ENCODE results near the gene SPAG17. TPM values are rescaled to one million over a fixed set of nuclear protein-coding genes. Genes with fewer than 3 reads are reported as not detected.

SPAG17 gene
- total RNA-seq, 2 experiments from 2014 or later, result not detected

DNA sequence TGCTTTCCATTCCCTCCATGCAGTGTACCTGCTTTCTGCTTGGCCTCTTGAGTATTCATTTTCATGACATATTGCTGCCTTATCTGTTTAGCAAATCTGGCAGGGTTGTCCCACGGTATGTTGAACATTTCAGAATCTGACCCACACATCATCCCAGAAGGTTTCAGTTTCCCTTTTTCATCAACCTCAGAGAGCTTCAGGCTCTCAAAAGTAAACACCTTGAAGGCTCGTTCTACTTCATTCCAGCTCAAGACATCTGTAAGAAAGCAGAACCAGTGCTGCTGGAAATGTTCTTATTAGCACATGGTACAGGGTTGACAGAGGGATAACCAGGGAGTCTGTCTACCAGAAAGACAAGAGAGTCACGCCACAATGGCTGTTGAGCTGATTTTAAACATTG lies 103.6 kb downstream of the SPAG17 start:
- no peaks in the 10 kb centered on the region for H3K79me2 ChIP-seq (ENCODE audit: insufficient read depth, low read depth, low read length)
- no peak for TF ChIP-seq EZH2phosphoT487 (IDR thresholded peaks at IDR 0.05; ENCODE audit: borderline replicate concordance, low read depth, low read length)
- TF ChIP-seq, protein P1, sequence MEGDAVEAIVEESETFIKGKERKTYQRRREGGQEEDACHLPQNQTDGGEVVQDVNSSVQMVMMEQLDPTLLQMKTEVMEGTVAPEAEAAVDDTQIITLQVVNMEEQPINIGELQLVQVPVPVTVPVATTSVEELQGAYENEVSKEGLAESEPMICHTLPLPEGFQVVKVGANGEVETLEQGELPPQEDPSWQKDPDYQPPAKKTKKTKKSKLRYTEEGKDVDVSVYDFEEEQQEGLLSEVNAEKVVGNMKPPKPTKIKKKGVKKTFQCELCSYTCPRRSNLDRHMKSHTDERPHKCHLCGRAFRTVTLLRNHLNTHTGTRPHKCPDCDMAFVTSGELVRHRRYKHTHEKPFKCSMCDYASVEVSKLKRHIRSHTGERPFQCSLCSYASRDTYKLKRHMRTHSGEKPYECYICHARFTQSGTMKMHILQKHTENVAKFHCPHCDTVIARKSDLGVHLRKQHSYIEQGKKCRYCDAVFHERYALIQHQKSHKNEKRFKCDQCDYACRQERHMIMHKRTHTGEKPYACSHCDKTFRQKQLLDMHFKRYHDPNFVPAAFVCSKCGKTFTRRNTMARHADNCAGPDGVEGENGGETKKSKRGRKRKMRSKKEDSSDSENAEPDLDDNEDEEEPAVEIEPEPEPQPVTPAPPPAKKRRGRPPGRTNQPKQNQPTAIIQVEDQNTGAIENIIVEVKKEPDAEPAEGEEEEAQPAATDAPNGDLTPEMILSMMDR (conservative IDR thresholded peaks at IDR 0.05; ENCODE audit: low read length), result no peak
- no TSS peak for BruUV-seq (replicated peaks)
- H4K20me1 ChIP-seq (ENCODE audit: insufficient read depth, low read length), result no peaks in the 10 kb centered on the region
- no peak overlapping the region for H3K4me3 ChIP-seq (ENCODE audit: low read depth, low read length, poor library complexity, severe bottlenecking)
- no peaks in the 10 kb centered on the region for H3K4me1 ChIP-seq (ENCODE audit: insufficient read depth, low read length, poor library complexity, severe bottlenecking)
- no peaks in the 10 kb centered on the region for H3K9me2 ChIP-seq (ENCODE audit: insufficient read depth, low read length)
- no peaks in the 10 kb centered on the region for H3K9me3 ChIP-seq (ENCODE audit: low read length)
- no peak overlapping the region for H2AFZ ChIP-seq (ENCODE audit: low read length)
- intact Hi-C loops (cut with micrococcal nuclease; ENCODE audit: unreplicated experiment), result no loop called here
- no peak for DNase-seq (ENCODE audit: low spot score)
- ChIA-PET CTCF (ENCODE audit: unreplicated experiment) (no interaction called here), POLR2A (interaction anchor here (0.9 kb wide), 1 partner anchor 16 kb away, joined by 3 read pairs; no protein-coding TSS in a partner anchor)
- H3K36me3 ChIP-seq (ENCODE audit: insufficient read depth, low read length), result no peaks in the 10 kb centered on the region
- H3K27ac ChIP-seq (ENCODE audit: low read depth, low read length, poor library complexity, severe bottlenecking), result no peak overlapping the region
- H3K4me2 ChIP-seq (ENCODE audit: low read length), result 0 out of 2 replicates have a peak overlapping the region, but pooled peaks have one; percentile 8

DNA sequence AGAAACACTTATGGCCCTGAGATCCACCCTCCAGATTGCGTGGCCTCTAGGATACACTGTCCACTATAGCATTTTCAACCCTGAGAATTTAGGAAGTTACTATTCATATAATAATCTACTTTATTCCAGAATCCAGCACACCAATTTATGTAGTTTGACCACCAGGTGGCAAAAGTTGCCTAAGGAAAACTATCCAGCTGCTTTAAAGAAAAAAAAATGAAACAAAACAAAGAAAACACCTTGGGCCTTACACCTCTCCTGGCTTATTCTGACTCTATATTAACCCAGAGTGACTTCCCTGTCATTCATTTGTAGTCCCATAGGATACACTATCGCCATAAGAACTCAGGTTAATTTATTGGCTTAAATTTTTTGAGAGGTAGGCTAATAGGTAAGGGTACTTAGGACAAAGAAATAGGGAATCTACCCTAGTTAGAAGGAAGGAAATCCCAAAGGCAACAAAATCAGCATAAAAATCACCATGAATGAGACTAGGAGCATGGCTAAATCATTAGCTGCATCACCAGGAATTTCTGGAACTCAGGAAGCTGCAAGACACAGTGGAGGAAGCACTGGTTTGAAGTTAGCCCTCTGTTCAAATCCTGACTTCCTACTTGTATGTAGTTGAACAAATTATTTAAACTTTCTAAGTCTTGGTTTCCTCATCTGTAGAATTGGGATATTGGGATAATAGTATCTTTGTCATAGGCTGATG lies 107.5 kb downstream of the SPAG17 start:
- DNase-seq (ENCODE audit: low spot score), result no peak
- Histone ChIP-seq H3K4me2 (ENCODE audit: low read length) (no peak overlapping the region), H2AFZ (ENCODE audit: low read length) (no peak overlapping the region), H3K4me3 (ENCODE audit: low read depth, low read length, poor library complexity, severe bottlenecking) (no peak overlapping the region), H4K20me1 (ENCODE audit: insufficient read depth, low read length) (no peaks in the 10 kb centered on the region), H3K4me1 (ENCODE audit: insufficient read depth, low read length, poor library complexity, severe bottlenecking) (no peaks in the 10 kb centered on the region), H3K27ac (ENCODE audit: low read depth, low read length, poor library complexity, severe bottlenecking) (no peak overlapping the region), H3K36me3 (ENCODE audit: insufficient read depth, low read length) (no peaks in the 10 kb centered on the region), H3K9me3 (ENCODE audit: low read length) (no peaks in the 10 kb centered on the region), H3K79me2 (ENCODE audit: insufficient read depth, low read depth, low read length) (no peaks in the 10 kb centered on the region), H3K9me2 (ENCODE audit: insufficient read depth, low read length) (no peaks in the 10 kb centered on the region)
- TF ChIP-seq, protein P1 (conservative IDR thresholded peaks at IDR 0.05; ENCODE audit: low read length), result peak; percentile 57
- TF ChIP-seq EZH2phosphoT487 (IDR thresholded peaks at IDR 0.05; ENCODE audit: borderline replicate concordance, low read depth, low read length), result no peak
- intact Hi-C loops (cut with micrococcal nuclease; ENCODE audit: unreplicated experiment), result no loop called here
- ChIA-PET CTCF (ENCODE audit: unreplicated experiment) (no interaction called here), POLR2A (no interaction called here)
- BruUV-seq (replicated peaks), result no TSS peak

DNA sequence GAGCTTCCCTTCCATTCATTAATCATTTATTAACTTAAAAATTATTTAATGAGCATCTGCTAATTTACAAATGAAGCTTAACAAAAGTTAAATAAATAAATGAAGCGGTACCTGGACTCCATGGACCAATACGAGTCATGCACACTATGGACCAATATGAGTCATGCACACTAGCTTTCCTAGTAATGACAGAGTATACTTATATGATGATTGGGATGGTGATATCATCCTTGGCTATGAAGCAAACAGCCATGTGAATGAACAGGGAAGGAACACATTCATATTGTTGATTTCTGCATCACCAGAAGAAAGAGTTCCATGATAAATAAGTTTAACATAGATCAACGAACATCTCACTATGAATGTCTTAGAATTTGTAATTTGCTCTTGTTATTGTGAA lies 109.9 kb downstream of the SPAG17 start:
- Histone ChIP-seq H3K4me3 (ENCODE audit: low read depth, low read length, poor library complexity, severe bottlenecking) (no peak overlapping the region), H2AFZ (ENCODE audit: low read length) (no peak overlapping the region), H3K9me3 (ENCODE audit: low read length) (no peaks in the 10 kb centered on the region), H4K20me1 (ENCODE audit: insufficient read depth, low read length) (no peaks in the 10 kb centered on the region), H3K79me2 (ENCODE audit: insufficient read depth, low read depth, low read length) (no peaks in the 10 kb centered on the region), H3K36me3 (ENCODE audit: insufficient read depth, low read length) (no peaks in the 10 kb centered on the region), H3K4me2 (ENCODE audit: low read length) (no peak overlapping the region), H3K27ac (ENCODE audit: low read depth, low read length, poor library complexity, severe bottlenecking) (no peak overlapping the region), H3K4me1 (ENCODE audit: insufficient read depth, low read length, poor library complexity, severe bottlenecking) (no peaks in the 10 kb centered on the region), H3K9me2 (ENCODE audit: insufficient read depth, low read length) (no peaks in the 10 kb centered on the region)
- BruUV-seq (replicated peaks), result no TSS peak
- TF ChIP-seq EZH2phosphoT487 (IDR thresholded peaks at IDR 0.05; ENCODE audit: borderline replicate concordance, low read depth, low read length), result no peak
- TF ChIP-seq, protein P1 (conservative IDR thresholded peaks at IDR 0.05; ENCODE audit: low read length), result no peak
- DNase-seq (ENCODE audit: low spot score), result no peak
- intact Hi-C loops (cut with micrococcal nuclease; ENCODE audit: unreplicated experiment), result no loop called here
- CTCF ChIA-PET (ENCODE audit: unreplicated experiment), result no interaction called here
- POLR2A ChIA-PET, result interaction anchor here (0.9 kb wide), 1 partner anchor 45 kb away, joined by 3 read pairs; no protein-coding TSS in a partner anchor

Data from OCI-LY7 (cell line).